Measurements from ENCODE around the gene GLS. TPM values are rescaled to one million over a fixed set of nuclear protein-coding genes. Genes with fewer than 3 reads are reported as not detected.

The GLS gene
- total RNA-seq, 5 donors from 2014 or later (not counting 1 experiment from before 2014, with no cell fraction given): 192 to 233 (median 209) TPM

DNA sequence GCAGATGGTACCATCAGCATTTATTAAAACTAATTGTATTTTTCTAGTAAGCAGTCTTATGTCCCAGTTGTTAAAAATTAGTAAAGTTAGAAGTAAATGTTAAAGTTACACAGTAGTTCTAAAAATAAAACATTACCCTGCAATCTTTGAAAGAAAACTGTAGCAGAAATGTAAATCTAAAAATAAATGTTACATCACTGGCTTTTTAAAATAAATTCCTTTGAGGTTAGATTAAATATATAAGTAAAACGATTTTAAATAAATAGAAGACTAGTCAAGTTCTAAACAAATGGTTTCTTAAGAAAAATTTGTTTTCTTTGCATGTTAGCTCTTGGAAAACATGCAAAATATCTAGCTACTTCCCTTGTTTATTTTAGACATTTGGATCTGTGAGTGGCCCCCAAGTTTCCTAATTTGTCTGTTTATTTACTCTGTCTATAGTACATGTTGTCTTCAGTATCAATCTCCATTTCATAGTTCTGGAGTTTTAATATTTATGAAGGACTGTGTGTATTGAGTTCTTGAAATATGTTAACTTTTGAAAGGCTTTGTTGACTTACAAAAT, 58.2 kb downstream of the GLS start:
- no peaks in the 10 kb centered on the region for H3K9me3 ChIP-seq
- peak overlapping the region; percentile 69 to 71 for H3K27ac Mint-ChIP-seq
- no peaks in the 10 kb centered on the region for H3K36me3 ChIP-seq (ENCODE audit: control insufficient read depth in 2 of 2, extremely low read depth in 1 of 2, insufficient read depth in 1 of 2, low read length in 1 of 2)
- H3K4me3 ChIP-seq (ENCODE audit: control insufficient read depth in 1 of 2, extremely low read depth in 1 of 2, low read length in 1 of 2): no peak overlapping the region
- H3K4me1 ChIP-seq (ENCODE audit: control insufficient read depth in 1 of 2, extremely low read depth in 1 of 2, insufficient read depth in 2 of 2, low read length in 2 of 2): no peaks in the 10 kb centered on the region
- no peak for ATAC-seq (replicated peaks in 1 of 4)
- ChIA-PET POLR2A (interaction anchor here in 1 of 2 donors (1.1 kb wide), 1 partner anchor 57 kb away, joined by 3 read pairs; no protein-coding TSS in a partner anchor), CTCF (interaction anchor here in 1 of 2 donors (1.1 to 2.0 kb wide), 2 partner anchors 9 to 46 kb away, joined by 5 to 12 read pairs; no protein-coding TSS in a partner anchor)
- H3K4me1 Mint-ChIP-seq: peaks cover 10 to 22% (median 18%) of the 10 kb centered on the region in 3 donors
- no CpG with 5 or more reads among the region's 1 CpG for WGBS (ENCODE audit: insufficient coverage)
- H3K27me3 Mint-ChIP-seq: no peaks in the 10 kb centered on the region
- no peak for DNase-seq
- H3K9me3 Mint-ChIP-seq: no peaks in the 10 kb centered on the region
- H3K27ac ChIP-seq (ENCODE audit: low read length): no peak overlapping the region
- H3K27me3 ChIP-seq (replicated peaks in 1 of 2; ENCODE audit: control insufficient read depth in 2 of 2, extremely low read depth in 1 of 2, insufficient read depth in 2 of 2, low read length in 1 of 2): no peaks in the 10 kb centered on the region
- peaks cover 6% of the 10 kb centered on the region for H3K36me3 Mint-ChIP-seq
- no peak overlapping the region for H3K4me3 Mint-ChIP-seq

DNA sequence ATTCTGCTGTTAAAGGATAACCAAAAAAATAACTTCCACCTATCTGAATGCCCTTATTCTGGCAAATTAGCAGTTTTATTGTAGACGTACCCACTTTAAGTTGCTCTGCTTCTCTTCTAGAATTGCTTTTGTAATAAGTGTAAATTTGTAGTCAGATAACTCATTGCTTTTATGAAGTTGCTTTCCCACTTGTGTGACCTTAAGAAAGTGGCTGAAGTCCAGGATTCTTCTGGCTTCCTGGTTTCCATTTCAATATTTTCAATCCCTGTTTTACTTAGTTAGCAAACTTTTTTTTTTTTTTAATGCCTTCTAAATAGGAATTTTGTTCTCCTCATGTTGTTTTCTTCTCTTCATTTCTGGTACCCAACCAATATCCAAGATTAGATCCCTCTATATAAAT, 59.8 kb downstream of the GLS start:
- ATAC-seq (replicated peaks in 1 of 4): no peak
- WGBS (ENCODE audit: insufficient coverage): no CpG with 5 or more reads among the region's 1 CpG
- no peaks in the 10 kb centered on the region for H3K4me1 ChIP-seq (ENCODE audit: control insufficient read depth in 1 of 2, extremely low read depth in 1 of 2, insufficient read depth in 2 of 2, low read length in 2 of 2)
- H3K9me3 Mint-ChIP-seq: no peaks in the 10 kb centered on the region
- POLR2A ChIA-PET: interaction anchor here in 1 of 2 donors (0.6 kb wide), 1 partner anchor 25 kb away, joined by 3 read pairs; no protein-coding TSS in a partner anchor
- H3K4me1 Mint-ChIP-seq: peaks cover 17 to 25% (median 21%) of the 10 kb centered on the region in 3 donors
- no peak overlapping the region for H3K4me3 ChIP-seq (ENCODE audit: control insufficient read depth in 1 of 2, extremely low read depth in 1 of 2, low read length in 1 of 2)
- H3K36me3 Mint-ChIP-seq: peaks cover 3% of the 10 kb centered on the region
- peak overlapping the region; percentile 1 to 48 for H3K27ac Mint-ChIP-seq
- DNase-seq: no peak
- no peaks in the 10 kb centered on the region for H3K9me3 ChIP-seq
- no peaks in the 10 kb centered on the region for H3K27me3 ChIP-seq (replicated peaks in 1 of 2; ENCODE audit: control insufficient read depth in 2 of 2, extremely low read depth in 1 of 2, insufficient read depth in 2 of 2, low read length in 1 of 2)
- CTCF ChIA-PET: interaction anchor here in 1 of 2 donors (0.6 kb wide), 1 partner anchor 88 kb away, joined by 3 read pairs; no protein-coding TSS in a partner anchor
- H3K27ac ChIP-seq (ENCODE audit: low read length): no peak overlapping the region
- no peak overlapping the region for H3K4me3 Mint-ChIP-seq
- H3K27me3 Mint-ChIP-seq: no peaks in the 10 kb centered on the region
- H3K36me3 ChIP-seq (ENCODE audit: control insufficient read depth in 2 of 2, extremely low read depth in 1 of 2, insufficient read depth in 1 of 2, low read length in 1 of 2): no peaks in the 10 kb centered on the region

DNA sequence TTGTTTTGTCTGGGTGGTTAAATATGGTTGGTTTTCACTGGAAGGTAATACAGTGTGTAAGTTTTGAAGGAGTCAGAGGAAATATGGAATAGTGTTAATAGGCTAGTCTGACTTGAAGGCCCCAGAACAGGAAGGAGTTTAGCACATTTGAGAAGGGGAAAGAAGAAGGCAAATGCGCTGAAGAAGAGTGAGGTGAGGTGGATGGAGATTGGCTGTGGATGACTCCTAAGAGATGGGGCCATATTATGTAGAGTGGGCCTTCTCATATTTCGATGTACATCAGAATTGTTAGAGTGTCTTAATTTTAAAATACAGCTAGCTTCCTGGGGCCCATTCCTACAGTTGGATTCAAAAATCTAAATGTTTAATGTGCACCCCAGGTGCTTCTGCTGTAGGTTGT, 61.0 kb downstream of the GLS start:
- 93% methylated on average over 2 of the region's 2 CpGs for WGBS (ENCODE audit: insufficient coverage)
- Histone ChIP-seq H3K4me1 (ENCODE audit: control insufficient read depth in 1 of 2, extremely low read depth in 1 of 2, insufficient read depth in 2 of 2, low read length in 2 of 2) (no peaks in the 10 kb centered on the region), H3K36me3 (ENCODE audit: control insufficient read depth in 2 of 2, extremely low read depth in 1 of 2, insufficient read depth in 1 of 2, low read length in 1 of 2) (no peaks in the 10 kb centered on the region), H3K27me3 (replicated peaks in 1 of 2; ENCODE audit: control insufficient read depth in 2 of 2, extremely low read depth in 1 of 2, insufficient read depth in 2 of 2, low read length in 1 of 2) (no peaks in the 10 kb centered on the region), H3K27ac (ENCODE audit: low read length) (no peak overlapping the region), H3K9me3 (no peaks in the 10 kb centered on the region), H3K4me3 (ENCODE audit: control insufficient read depth in 1 of 2, extremely low read depth in 1 of 2, low read length in 1 of 2) (no peak overlapping the region)
- no peak overlapping the region for H3K4me3 Mint-ChIP-seq
- ChIA-PET CTCF (no interaction called here), POLR2A (no interaction called here)
- H3K36me3 Mint-ChIP-seq: no peaks in the 10 kb centered on the region
- H3K27ac Mint-ChIP-seq: no peak overlapping the region
- no peaks in the 10 kb centered on the region for H3K9me3 Mint-ChIP-seq
- DNase-seq (no peak), ATAC-seq (replicated peaks in 1 of 4) (no peak)
- no peaks in the 10 kb centered on the region for H3K27me3 Mint-ChIP-seq
- H3K4me1 Mint-ChIP-seq: peaks cover 13 to 29% (median 21%) of the 10 kb centered on the region in 3 donors

DNA sequence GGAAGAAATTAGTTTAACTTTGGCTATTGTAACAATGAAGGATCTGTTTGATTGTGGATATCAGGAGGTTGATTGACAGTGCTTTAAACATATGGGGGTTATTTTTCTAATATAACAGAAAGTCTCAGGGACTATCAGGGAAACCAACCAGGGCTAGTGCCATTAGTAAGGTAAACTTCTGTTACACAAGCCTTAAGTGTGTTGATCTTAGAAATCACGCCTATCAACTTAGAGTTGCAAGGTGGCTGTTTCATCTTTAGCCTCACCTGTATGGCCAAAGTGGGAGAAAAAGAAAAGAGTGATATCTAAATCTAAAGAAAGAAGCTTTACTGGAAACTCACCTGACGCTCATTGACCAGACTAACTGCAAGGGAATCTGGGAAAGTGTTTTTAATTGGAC, 62.1 kb downstream of the GLS start:
- H3K36me3 Mint-ChIP-seq: no peaks in the 10 kb centered on the region
- ATAC-seq (replicated peaks in 1 of 4): no peak

DNA sequence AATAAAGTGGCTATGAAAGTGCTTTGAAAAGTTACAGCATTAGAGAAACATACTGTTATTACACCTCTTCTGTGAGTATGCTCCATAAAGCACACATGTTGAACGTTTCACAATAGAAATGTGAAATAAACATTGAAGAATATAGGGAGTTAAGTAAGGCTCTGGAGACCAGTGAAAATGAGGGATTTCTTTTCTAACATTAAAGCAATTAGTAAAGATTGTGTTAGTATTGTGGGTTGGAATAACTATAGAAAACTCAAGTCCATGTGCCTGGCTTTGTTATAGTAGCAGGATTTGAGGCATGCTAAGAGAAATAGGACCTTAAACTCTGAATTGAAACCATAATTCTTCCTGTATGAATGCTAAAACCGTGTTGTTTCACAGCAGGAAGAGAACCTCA, 63.1 kb downstream of the GLS start:
- Mint-ChIP-seq H3K36me3 (no peaks in the 10 kb centered on the region), H3K4me1 (peaks cover 11 to 24% (median 16%) of the 10 kb centered on the region in 3 donors), H3K27ac (peak overlapping the region; percentile 3 to 70), H3K9me3 (no peaks in the 10 kb centered on the region), H3K4me3 (no peak overlapping the region), H3K27me3 (no peaks in the 10 kb centered on the region)
- no peaks in the 10 kb centered on the region for H3K9me3 ChIP-seq
- ATAC-seq (replicated peaks in 1 of 4): no peak
- no peak overlapping the region for H3K4me3 ChIP-seq (ENCODE audit: control insufficient read depth in 1 of 2, extremely low read depth in 1 of 2, low read length in 1 of 2)
- H3K27ac ChIP-seq (ENCODE audit: low read length): no peak overlapping the region
- H3K27me3 ChIP-seq (replicated peaks in 1 of 2; ENCODE audit: control insufficient read depth in 2 of 2, extremely low read depth in 1 of 2, insufficient read depth in 2 of 2, low read length in 1 of 2): no peaks in the 10 kb centered on the region
- ChIA-PET CTCF (no interaction called here), POLR2A (no interaction called here)
- WGBS (ENCODE audit: insufficient coverage): no CpG with 5 or more reads among the region's 2 CpGs
- H3K36me3 ChIP-seq (ENCODE audit: control insufficient read depth in 2 of 2, extremely low read depth in 1 of 2, insufficient read depth in 1 of 2, low read length in 1 of 2): no peaks in the 10 kb centered on the region
- no peak for DNase-seq
- H3K4me1 ChIP-seq (ENCODE audit: control insufficient read depth in 1 of 2, extremely low read depth in 1 of 2, insufficient read depth in 2 of 2, low read length in 2 of 2): peaks cover 4 to 13% of the 10 kb centered on the region in 2 experiments

More for the DNA sequence above, 62.1 kb downstream of the GLS start:
- ChIA-PET CTCF (no interaction called here), POLR2A (interaction anchor here in 1 of 2 donors (0.6 kb wide), 1 partner anchor 19 kb away, joined by 3 read pairs; no protein-coding TSS in a partner anchor)
- peaks cover 2 to 3% of the 10 kb centered on the region in 2 experiments for H3K4me1 ChIP-seq (ENCODE audit: control insufficient read depth in 1 of 2, extremely low read depth in 1 of 2, insufficient read depth in 2 of 2, low read length in 2 of 2)
- Mint-ChIP-seq H3K27me3 (no peaks in the 10 kb centered on the region), H3K4me3 (no peak overlapping the region), H3K9me3 (no peaks in the 10 kb centered on the region), H3K27ac (no peak overlapping the region), H3K4me1 (peaks cover 13 to 26% (median 21%) of the 10 kb centered on the region in 3 donors)
- no peaks in the 10 kb centered on the region for H3K9me3 ChIP-seq
- no peak for DNase-seq
- no peak overlapping the region for H3K4me3 ChIP-seq (ENCODE audit: control insufficient read depth in 1 of 2, extremely low read depth in 1 of 2, low read length in 1 of 2)
- H3K36me3 ChIP-seq (ENCODE audit: control insufficient read depth in 2 of 2, extremely low read depth in 1 of 2, insufficient read depth in 1 of 2, low read length in 1 of 2): no peaks in the 10 kb centered on the region
- WGBS (ENCODE audit: insufficient coverage): 100% methylated on average over 1 of the region's 2 CpGs
- no peaks in the 10 kb centered on the region for H3K27me3 ChIP-seq (replicated peaks in 1 of 2; ENCODE audit: control insufficient read depth in 2 of 2, extremely low read depth in 1 of 2, insufficient read depth in 2 of 2, low read length in 1 of 2)
- no peak overlapping the region for H3K27ac ChIP-seq (ENCODE audit: low read length)

DNA sequence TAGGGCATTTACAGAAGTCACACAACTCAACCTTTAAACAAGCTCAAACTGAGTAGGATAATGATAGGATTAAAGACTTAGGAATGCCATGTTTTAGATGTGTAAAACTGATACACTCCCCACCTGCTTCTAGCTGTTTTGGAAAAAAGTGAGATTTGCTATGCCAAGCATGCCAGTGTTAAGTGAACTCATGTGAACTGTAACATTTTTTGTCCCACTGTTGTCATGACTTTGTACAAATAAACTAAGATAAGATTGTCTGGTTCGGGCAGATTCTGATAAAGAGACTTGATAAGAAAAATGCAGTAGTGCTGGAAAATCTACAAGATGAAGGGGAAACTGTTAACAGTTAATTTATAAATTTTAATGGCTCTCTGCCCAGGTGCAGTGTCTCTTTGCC, 66.5 kb downstream of the GLS start:
- Mint-ChIP-seq H3K36me3 (no peaks in the 10 kb centered on the region), H3K4me1 (peaks cover 7 to 17% (median 11%) of the 10 kb centered on the region in 3 donors), H3K27me3 (no peaks in the 10 kb centered on the region), H3K27ac (no peak overlapping the region), H3K9me3 (no peaks in the 10 kb centered on the region), H3K4me3 (no peak overlapping the region)
- H3K4me1 ChIP-seq (ENCODE audit: control insufficient read depth in 1 of 2, extremely low read depth in 1 of 2, insufficient read depth in 2 of 2, low read length in 2 of 2): peaks cover 6 to 14% of the 10 kb centered on the region in 2 experiments
- CTCF ChIA-PET: interaction anchor here (0.6 to 2.3 kb wide), 25 partner anchors 9 to 167 kb away, joined by 3 to 19 read pairs (median 5); partner anchors contain the start of gene GLS (in 1 of the 2)
- peak in 1 of 4 experiments; percentile 25 for ATAC-seq (replicated peaks in 1 of 4)
- DNase-seq: peak in 1 of 35 experiments; percentile 41
- H3K9me3 ChIP-seq: no peaks in the 10 kb centered on the region
- peak overlapping the region; percentile 65 for H3K27ac ChIP-seq (ENCODE audit: low read length)
- no peak overlapping the region for H3K4me3 ChIP-seq (ENCODE audit: control insufficient read depth in 1 of 2, extremely low read depth in 1 of 2, low read length in 1 of 2)
- no peaks in the 10 kb centered on the region for H3K27me3 ChIP-seq (replicated peaks in 1 of 2; ENCODE audit: control insufficient read depth in 2 of 2, extremely low read depth in 1 of 2, insufficient read depth in 2 of 2, low read length in 1 of 2)
- H3K36me3 ChIP-seq (ENCODE audit: control insufficient read depth in 2 of 2, extremely low read depth in 1 of 2, insufficient read depth in 1 of 2, low read length in 1 of 2): no peaks in the 10 kb centered on the region
- POLR2A ChIA-PET: interaction anchor here (0.6 to 1.6 kb wide), 10 partner anchors 10 to 65 kb away, joined by 3 to 6 read pairs (median 3); partner anchors contain the start of gene GLS (in 1 of the 2)
- no CpG with 5 or more reads among the region's 1 CpG for WGBS (ENCODE audit: insufficient coverage)

Data from T-cell (primary cell).